Vagina (tissue), 2 donors: ENCODE measurements around the gene MOB1A.

Source experiments
- CTCF ChIP-seq, 3 experiments: fragments of 450-650 bp in 2 of 3; fragments of 200-600 bp in 1 of 3; sonication (generic) in 1 of 3; IDR thresholded peaks; one replicate each; pipeline ENCODE4 v1.5.1; 2017 to 2019; ENCODE audit warnings: antibody characterized with exemption in 3 of 3, mild to moderate bottlenecking in 2 of 3, moderate library complexity in 2 of 3
- POLR2A ChIP-seq, 2 donors: fragments of 450-650 bp; IDR thresholded peaks; one replicate each; pipeline ENCODE4 v1.6.1; 2017; ENCODE audit warnings: antibody characterized with exemption in 2 of 2, mild to moderate bottlenecking in 2 of 2, moderate library complexity in 2 of 2
- POLR2AphosphoS5 ChIP-seq, 2 donors: sonication (generic); formaldehyde crosslinking; IDR thresholded peaks; one replicate each; pipeline ENCODE4 v1.9.0; 2017; ENCODE audit warnings: antibody characterized with exemption in 2 of 2, mild to moderate bottlenecking in 2 of 2, low read depth in 1 of 2; ENCODE audit not compliant: insufficient read depth in 1 of 2

- TF ChIP-seq CTCF (IDR thresholded peaks at IDR 0.05): no peak
- no peak for TF ChIP-seq POLR2A (IDR thresholded peaks at IDR 0.05)
- no peak for TF ChIP-seq POLR2AphosphoS5 (IDR thresholded peaks at IDR 0.05; ENCODE audit: insufficient read depth in 1 of 2, low read depth in 1 of 2)
Observed at GRCh38 chr2:74205596-74205995, 26.9 kb upstream of the MOB1A start.
